Measurements from ENCODE around the gene SH3BP1.

DNA sequence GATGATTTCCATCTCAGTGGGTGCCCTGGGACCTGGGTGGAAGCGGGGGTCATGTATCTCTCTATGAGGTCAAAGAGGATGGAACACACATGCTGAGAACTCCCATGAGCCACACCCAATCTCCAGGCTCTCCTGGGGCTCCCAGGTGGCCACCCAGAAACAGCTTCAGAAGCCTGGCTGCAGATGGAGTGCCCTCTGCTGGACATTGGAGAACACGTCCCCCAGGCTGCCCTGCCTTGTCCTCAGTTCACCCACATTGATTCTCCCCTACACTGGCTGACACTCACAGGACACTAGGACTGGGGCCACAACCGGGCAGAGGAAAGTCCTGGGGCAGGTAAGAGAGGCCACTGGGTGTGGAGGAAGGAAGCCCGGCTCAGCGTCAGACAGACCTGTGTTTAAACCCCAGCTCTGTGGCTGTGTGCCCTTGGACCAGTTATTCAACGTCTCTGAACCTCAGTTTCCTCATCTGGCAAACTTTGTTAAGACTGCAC lies 42.1 kb downstream of the SH3BP1 start:
- TF ChIP-seq POLR2A (IDR thresholded peaks at IDR 0.05; ENCODE audit: low read length) (no peak), GATA1 (IDR thresholded peaks at IDR 0.05; ENCODE audit: low read depth, low read length) (no peak)
